COLO668 (cell line): ENCODE data around the gene CNIH3.

ENCODE experiments used
- DNase-seq: peaks from one replicate; lab custom pipeline; 2025; ENCODE audit not compliant: unreplicated experiment; lab: John Stamatoyannopoulos, UW

CNIH3 gene

GRCh38 chr1:224718470-224719053, 102.4 kb downstream of the CNIH3 start:
- DNase-seq = no peak

- no peak for DNase-seq
Measured at GRCh38 chr1:224719716-224720115, 103.6 kb downstream of the CNIH3 start.

- DNase-seq = no peak
Measured at GRCh38 chr1:224720216-224720615, 104.1 kb downstream of the CNIH3 start.

- DNase-seq = no peak
Measured at GRCh38 chr1:224721000-224721399, 104.9 kb downstream of the CNIH3 start.

- no peak for DNase-seq
Measured at GRCh38 chr1:224722838-224723237, 106.7 kb downstream of the CNIH3 start.

GRCh38 chr1:224724566-224724965, 108.4 kb downstream of the CNIH3 start:
- DNase-seq = no peak

- no peak for DNase-seq
Measured at GRCh38 chr1:224726441-224727182, 110.5 kb downstream of the CNIH3 start.

GRCh38 chr1:224727351-224728289, 111.5 kb downstream of the CNIH3 start:
- no peak for DNase-seq

GRCh38 chr1:224730540-224730939, 114.4 kb downstream of the CNIH3 start:
- no peak for DNase-seq

- DNase-seq = no peak
Measured at GRCh38 chr1:224730965-224731364, 114.8 kb downstream of the CNIH3 start.

GRCh38 chr1:224731633-224732032, 115.5 kb downstream of the CNIH3 start:
- DNase-seq = no peak

- no peak for DNase-seq
Measured at GRCh38 chr1:224732377-224733026, 116.4 kb downstream of the CNIH3 start.

GRCh38 chr1:224733027-224733911, 117.2 kb downstream of the CNIH3 start:
- DNase-seq = peak; percentile 34

- no peak for DNase-seq
Measured at GRCh38 chr1:224734261-224734935, 118.3 kb downstream of the CNIH3 start.

GRCh38 chr1:224735159-224735558, 119.0 kb downstream of the CNIH3 start:
- no peak for DNase-seq

- no peak for DNase-seq
Measured at GRCh38 chr1:224736619-224737352, 120.7 kb downstream of the CNIH3 start.

- DNase-seq = no peak
Measured at GRCh38 chr1:224737353-224737727, 121.2 kb downstream of the CNIH3 start.

GRCh38 chr1:224739303-224739996, 123.3 kb downstream of the CNIH3 start:
- no peak for DNase-seq
